ENCODE measurements around the gene OCLN. TPM values are rescaled to one million over a fixed set of nuclear protein-coding genes. Genes with fewer than 3 reads are reported as not detected.
"Not testable (repeated sequence)": the region's sequence is repeated elsewhere in the genome, so short reads cannot be mapped to it uniquely, and the experiment has no call there.

The OCLN gene
- 0.20 and 0.51 TPM in 2 replicates for polyA plus RNA-seq (2014; cell fraction: cytosol; rRNA removed)
- 1.7 and 3.0 TPM in 2 replicates for polyA plus RNA-seq (2014; cell fraction: nucleus; rRNA removed)

GRCh38 chr5:69492391-69492922, at the start of gene OCLN:
Gene OCLN, plus strand, starts transcription at chr5:69492790. Its CDS starts 11,455 bp downstream, at chr5:69504245.
- peak; percentile 26 for DNase-seq (ENCODE audit: low spot score)

GRCh38 chr5:69444127-69444754, 48.3 kb upstream of the OCLN start:
- no peak for DNase-seq (ENCODE audit: low spot score)

- DNase-seq (ENCODE audit: low spot score) = no peak
These were observed 43.1 kb upstream of the OCLN start for GRCh38 chr5:69449511-69449910.

GRCh38 chr5:69450116-69450515, 42.5 kb upstream of the OCLN start:
- no peak for DNase-seq (ENCODE audit: low spot score)

- not testable (repeated sequence) for DNase-seq (ENCODE audit: low spot score)
These were observed 42.1 kb upstream of the OCLN start for GRCh38 chr5:69450527-69450926.

GRCh38 chr5:69451941-69452647, 40.5 kb upstream of the OCLN start:
- DNase-seq (ENCODE audit: low spot score) = no peak

GRCh38 chr5:69453487-69453886, 39.1 kb upstream of the OCLN start:
- DNase-seq (ENCODE audit: low spot score) = not testable (repeated sequence)

- DNase-seq (ENCODE audit: low spot score) = peak; percentile 6
These were observed 37.9 kb upstream of the OCLN start for GRCh38 chr5:69454460-69455249.

- not testable (repeated sequence) for DNase-seq (ENCODE audit: low spot score)
These were observed 37.1 kb upstream of the OCLN start for GRCh38 chr5:69455428-69455988.

GRCh38 chr5:69462170-69462569, 30.4 kb upstream of the OCLN start:
- no peak for DNase-seq (ENCODE audit: low spot score)

GRCh38 chr5:69466375-69466774, 26.2 kb upstream of the OCLN start:
- DNase-seq (ENCODE audit: low spot score) = not testable (repeated sequence)

GRCh38 chr5:69467442-69468225, 25.0 kb upstream of the OCLN start:
- no peak for DNase-seq (ENCODE audit: low spot score)

- DNase-seq (ENCODE audit: low spot score) = no peak
These were observed 24.0 kb upstream of the OCLN start for GRCh38 chr5:69468631-69469030.

GRCh38 chr5:69471516-69471915, 21.1 kb upstream of the OCLN start:
- not testable (repeated sequence) for DNase-seq (ENCODE audit: low spot score)

- DNase-seq (ENCODE audit: low spot score) = not testable (repeated sequence)
These were observed 20.0 kb upstream of the OCLN start for GRCh38 chr5:69472535-69473143.

- no peak for DNase-seq (ENCODE audit: low spot score)
These were observed 15.4 kb upstream of the OCLN start for GRCh38 chr5:69477170-69477569.

- not testable (repeated sequence) for DNase-seq (ENCODE audit: low spot score)
These were observed 14.3 kb upstream of the OCLN start for GRCh38 chr5:69478296-69478695.

GRCh38 chr5:69484891-69485290, 7.7 kb upstream of the OCLN start:
- no peak for DNase-seq (ENCODE audit: low spot score)

- DNase-seq (ENCODE audit: low spot score) = no peak
These were observed 7.1 kb upstream of the OCLN start for GRCh38 chr5:69485471-69485870.

- DNase-seq (ENCODE audit: low spot score) = no peak
These were observed 3.3 kb upstream of the OCLN start for GRCh38 chr5:69489246-69489645.

All from SK-N-DZ (cell line).